ENCODE results near the gene HPS4. TPM values are rescaled to one million over a fixed set of nuclear protein-coding genes. Genes with fewer than 3 reads are reported as not detected.
A peak's percentile ranks its signal among the peaks of the same experiment; 100 is the strongest.
"Not testable (repeated sequence)": the region's sequence is repeated elsewhere in the genome, so short reads cannot be mapped to it uniquely, and the experiment has no call there.

HPS4 gene
- total RNA-seq (10 to 100 TPM; 61.6 to 67.0 TPM), total RNA-seq (33.0 to 149 (median 102) reads per million in 172 experiments)
- polyA plus RNA-seq (2013, experiment 1 of 2): 22.9 TPM
- 27.7 TPM for polyA plus RNA-seq (2013, experiment 2 of 2)

DNA sequence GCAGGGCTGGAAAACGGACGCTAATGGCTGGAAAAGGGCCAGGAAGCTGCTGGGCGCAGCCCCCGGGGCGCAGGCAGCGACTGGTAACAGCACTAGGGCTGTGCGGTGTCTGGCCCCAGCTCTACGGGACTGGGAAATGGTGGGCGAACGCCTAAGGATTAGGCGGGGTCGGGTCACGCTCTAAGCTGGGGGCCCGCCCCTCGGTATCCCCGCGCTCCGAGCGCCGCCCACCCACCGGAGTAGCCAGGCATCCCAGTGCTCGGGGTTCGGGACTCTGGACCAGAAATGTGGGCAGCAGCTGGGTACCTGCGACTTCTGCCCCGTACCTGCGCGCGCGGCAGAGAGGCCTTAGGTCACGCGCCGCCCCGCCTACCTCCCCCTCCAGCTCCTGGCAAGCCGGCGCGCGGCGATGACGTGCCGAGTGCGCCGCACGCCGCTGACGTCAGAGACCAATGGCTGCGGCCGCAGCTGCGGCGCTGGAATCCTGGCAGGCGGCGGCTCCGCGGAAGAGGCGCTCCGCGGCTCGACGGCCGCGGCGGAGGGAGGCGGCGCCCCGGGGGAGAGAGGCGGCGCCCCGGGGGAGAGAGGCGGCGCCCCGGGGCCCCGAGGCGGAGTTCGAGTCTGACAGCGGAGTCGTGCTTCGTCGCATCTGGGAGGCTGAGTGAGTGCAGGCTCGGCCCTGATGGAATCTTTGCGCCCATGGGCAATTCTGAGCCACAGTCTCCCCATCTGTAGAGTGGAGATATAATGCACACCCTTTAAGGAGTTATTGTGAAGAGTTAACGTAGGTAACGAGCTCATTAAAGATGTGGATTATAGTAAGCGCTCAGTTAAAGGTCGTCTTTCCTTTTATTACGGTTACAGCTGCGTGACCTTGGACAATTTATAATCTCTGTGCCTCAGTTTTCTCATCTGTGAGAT lies at the start of gene HPS4, which contains the start of gene SRRD:
HPS4 (minus strand) TSS at position 345 of the 921 bp plus-strand sequence. CDS start 2,021 bp downstream, outside the sequence.
SRRD (plus strand) TSS at position 439 of the 921 bp plus-strand sequence; CDS start at position 453, 14 bp downstream.
- TF ChIP-seq, protein P1, sequence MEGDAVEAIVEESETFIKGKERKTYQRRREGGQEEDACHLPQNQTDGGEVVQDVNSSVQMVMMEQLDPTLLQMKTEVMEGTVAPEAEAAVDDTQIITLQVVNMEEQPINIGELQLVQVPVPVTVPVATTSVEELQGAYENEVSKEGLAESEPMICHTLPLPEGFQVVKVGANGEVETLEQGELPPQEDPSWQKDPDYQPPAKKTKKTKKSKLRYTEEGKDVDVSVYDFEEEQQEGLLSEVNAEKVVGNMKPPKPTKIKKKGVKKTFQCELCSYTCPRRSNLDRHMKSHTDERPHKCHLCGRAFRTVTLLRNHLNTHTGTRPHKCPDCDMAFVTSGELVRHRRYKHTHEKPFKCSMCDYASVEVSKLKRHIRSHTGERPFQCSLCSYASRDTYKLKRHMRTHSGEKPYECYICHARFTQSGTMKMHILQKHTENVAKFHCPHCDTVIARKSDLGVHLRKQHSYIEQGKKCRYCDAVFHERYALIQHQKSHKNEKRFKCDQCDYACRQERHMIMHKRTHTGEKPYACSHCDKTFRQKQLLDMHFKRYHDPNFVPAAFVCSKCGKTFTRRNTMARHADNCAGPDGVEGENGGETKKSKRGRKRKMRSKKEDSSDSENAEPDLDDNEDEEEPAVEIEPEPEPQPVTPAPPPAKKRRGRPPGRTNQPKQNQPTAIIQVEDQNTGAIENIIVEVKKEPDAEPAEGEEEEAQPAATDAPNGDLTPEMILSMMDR (IDR thresholded peaks at IDR 0.05): no peak
- CTCF ChIA-PET: interaction anchor here (0.6 to 1.2 kb wide), 4 partner anchors 19 to 190 kb away, joined by 3 to 5 read pairs (median 3); partner anchors contain the start of gene TFIP11
- Histone ChIP-seq H3K36me3 (ENCODE audit: insufficient read depth, low read length) (peaks cover 15% of the 10 kb centered on the region), H3K4me3 (ENCODE audit: low read length) (peak within 1 kb of the TSS; percentile 76), H3K27ac (ENCODE audit: low read depth in 1 of 2, low read length in 2 of 2) (peak within 1 kb of the TSS; percentile 86 to 92), H3K27me3 (ENCODE audit: control insufficient read depth in 1 of 2, insufficient read depth in 2 of 2, low read length in 2 of 2) (no peaks in the 10 kb centered on the region), H3K4me1 (ENCODE audit: insufficient read depth, low read length) (peaks cover 57% of the 10 kb centered on the region), H3K9me3 (ENCODE audit: control insufficient read depth in 1 of 2, insufficient read depth in 1 of 2, low read length in 2 of 2) (no peaks in the 10 kb centered on the region)
- DNase-seq (peak; percentile 86 to 98 (median 91)), ATAC-seq (ENCODE audit: poor library complexity) (peak; percentile 79)
- Mint-ChIP-seq H3K36me3 (ENCODE audit: low read depth) (peaks cover 51% of the 10 kb centered on the region), H3K9me3 (no peaks in the 10 kb centered on the region), H3K4me1 (ENCODE audit: low read depth) (peaks cover 73% of the 10 kb centered on the region), H3K4me3 (peak within 1 kb of the TSS; percentile 97), H3K27me3 (no peaks in the 10 kb centered on the region), H3K27ac (peak within 1 kb of the TSS; percentile 94)
- intact Hi-C loops (cut with DNase I, micrococcal nuclease): loop anchor here (1.0 to 5.0 kb wide), 6 partner anchors 29 to 1434 kb away; partner anchors contain the start of genes TPST2 (in 2 of the 2), ASPHD2 (in 1 of the 2), PITPNB (in 1 of the 2) and TFIP11 (in 1 of the 2)
- POLR2A ChIA-PET: interaction anchor here (0.8 to 4.1 kb wide), 25 partner anchors 11 to 1435 kb away, joined by 3 to 71 read pairs (median 5); partner anchors contain the start of genes ASPHD2, MIAT, PITPNB and TFIP11

DNA sequence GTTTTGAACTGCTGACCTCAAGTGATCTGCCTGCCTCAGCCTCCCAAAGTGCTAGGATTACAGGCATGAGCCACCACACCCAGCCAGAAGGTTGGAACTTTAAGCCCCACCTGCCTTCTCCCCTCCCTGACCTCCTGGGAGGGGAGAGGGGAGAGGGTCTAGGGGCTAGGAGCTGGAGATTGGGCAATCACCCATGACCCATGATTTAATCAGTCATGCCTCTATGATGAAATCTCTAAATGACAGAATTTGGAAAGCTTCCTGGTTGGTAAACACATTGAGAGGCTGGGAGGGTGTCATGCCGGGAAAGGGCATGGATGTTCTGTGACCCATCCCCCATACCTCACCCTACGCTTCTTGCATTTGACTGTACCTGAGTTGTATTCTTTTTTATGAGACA lies 45.8 kb upstream of the HPS4 start:
- Histone ChIP-seq H3K9me3 (ENCODE audit: control insufficient read depth in 1 of 2, insufficient read depth in 1 of 2, low read length in 2 of 2) (no peaks in the 10 kb centered on the region), H3K27me3 (ENCODE audit: control insufficient read depth in 1 of 2, insufficient read depth in 2 of 2, low read length in 2 of 2) (no peaks in the 10 kb centered on the region), H3K36me3 (ENCODE audit: insufficient read depth, low read length) (peaks cover 58% of the 10 kb centered on the region), H3K4me3 (ENCODE audit: low read length) (no peak overlapping the region), H3K4me1 (ENCODE audit: insufficient read depth, low read length) (no peaks in the 10 kb centered on the region), H3K27ac (ENCODE audit: low read depth in 1 of 2, low read length in 2 of 2) (no peak overlapping the region)
- Mint-ChIP-seq H3K27ac (no peak overlapping the region), H3K27me3 (no peaks in the 10 kb centered on the region), H3K4me1 (ENCODE audit: low read depth) (no peaks in the 10 kb centered on the region), H3K4me3 (no peak overlapping the region), H3K9me3 (no peaks in the 10 kb centered on the region), H3K36me3 (ENCODE audit: low read depth) (peaks cover 56% of the 10 kb centered on the region)
- CTCF ChIA-PET: no interaction called here
- POLR2A ChIA-PET: no interaction called here
- TF ChIP-seq, protein P1 (IDR thresholded peaks at IDR 0.05): no peak
- ATAC-seq (ENCODE audit: poor library complexity) (no peak), DNase-seq (no peak)
- intact Hi-C loops (cut with DNase I, micrococcal nuclease): no loop called here

DNA sequence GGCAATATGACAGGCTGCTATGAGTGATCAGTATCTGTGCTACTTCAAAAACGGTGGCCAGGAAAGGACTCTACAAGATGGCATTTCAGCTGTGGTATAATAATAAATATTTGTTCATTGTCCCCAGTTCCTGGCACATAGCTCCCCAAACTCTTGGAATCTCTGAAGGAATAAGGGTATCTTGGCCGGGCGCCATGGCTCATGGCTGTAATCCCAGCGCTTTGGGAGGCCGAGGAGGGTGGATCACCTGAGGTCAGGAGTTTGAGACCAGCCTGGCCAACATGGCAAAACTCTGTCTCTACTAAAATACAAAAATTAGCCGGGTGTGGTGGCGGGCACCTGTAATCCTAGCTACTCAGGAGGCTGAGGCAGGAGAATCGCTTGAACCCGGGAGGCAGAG lies 44.9 kb upstream of the HPS4 start:
- H3K4me3 ChIP-seq (ENCODE audit: low read length); ATAC-seq (ENCODE audit: poor library complexity); intact Hi-C loops (cut with DNase I, micrococcal nuclease); H3K27ac ChIP-seq (ENCODE audit: low read depth in 1 of 2, low read length in 2 of 2); H3K4me3 Mint-ChIP-seq; DNase-seq; H3K4me1 Mint-ChIP-seq (ENCODE audit: low read depth); POLR2A ChIA-PET; H3K27me3 Mint-ChIP-seq; H3K4me1 ChIP-seq (ENCODE audit: insufficient read depth, low read length); H3K27me3 ChIP-seq (ENCODE audit: control insufficient read depth in 1 of 2, insufficient read depth in 2 of 2, low read length in 2 of 2); H3K27ac Mint-ChIP-seq; H3K9me3 ChIP-seq (ENCODE audit: control insufficient read depth in 1 of 2, insufficient read depth in 1 of 2, low read length in 2 of 2); CTCF ChIA-PET; H3K9me3 Mint-ChIP-seq: not testable (repeated sequence)
- H3K36me3 ChIP-seq (ENCODE audit: insufficient read depth, low read length): peaks cover 56% of the 10 kb centered on the region
- peaks cover 56% of the 10 kb centered on the region for H3K36me3 Mint-ChIP-seq (ENCODE audit: low read depth)

Data from CD4-positive, alpha-beta T cell (primary cell).